ENCODE data around the gene RSPO4.

DNA sequence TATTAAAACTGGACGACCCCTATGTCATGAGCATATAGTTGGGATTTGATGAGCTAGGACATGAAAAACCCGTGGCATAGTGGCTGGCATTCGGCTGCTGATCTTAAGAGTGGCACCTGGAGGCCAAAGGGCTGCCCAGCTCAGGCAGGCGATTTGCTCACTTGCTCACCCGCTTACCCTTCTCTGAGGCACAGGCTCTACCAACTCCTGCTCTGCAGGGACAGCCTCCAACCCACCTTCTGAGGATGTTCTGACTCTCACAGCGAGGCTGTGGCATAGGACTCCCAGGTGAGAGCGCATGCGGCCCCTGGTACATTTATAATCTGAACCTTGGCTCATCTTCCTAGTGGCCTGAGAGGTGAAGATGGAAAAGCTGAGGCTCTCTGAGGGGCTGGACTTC lies 995 bp downstream of the RSPO4 start:
- TF ChIP-seq, protein P1, sequence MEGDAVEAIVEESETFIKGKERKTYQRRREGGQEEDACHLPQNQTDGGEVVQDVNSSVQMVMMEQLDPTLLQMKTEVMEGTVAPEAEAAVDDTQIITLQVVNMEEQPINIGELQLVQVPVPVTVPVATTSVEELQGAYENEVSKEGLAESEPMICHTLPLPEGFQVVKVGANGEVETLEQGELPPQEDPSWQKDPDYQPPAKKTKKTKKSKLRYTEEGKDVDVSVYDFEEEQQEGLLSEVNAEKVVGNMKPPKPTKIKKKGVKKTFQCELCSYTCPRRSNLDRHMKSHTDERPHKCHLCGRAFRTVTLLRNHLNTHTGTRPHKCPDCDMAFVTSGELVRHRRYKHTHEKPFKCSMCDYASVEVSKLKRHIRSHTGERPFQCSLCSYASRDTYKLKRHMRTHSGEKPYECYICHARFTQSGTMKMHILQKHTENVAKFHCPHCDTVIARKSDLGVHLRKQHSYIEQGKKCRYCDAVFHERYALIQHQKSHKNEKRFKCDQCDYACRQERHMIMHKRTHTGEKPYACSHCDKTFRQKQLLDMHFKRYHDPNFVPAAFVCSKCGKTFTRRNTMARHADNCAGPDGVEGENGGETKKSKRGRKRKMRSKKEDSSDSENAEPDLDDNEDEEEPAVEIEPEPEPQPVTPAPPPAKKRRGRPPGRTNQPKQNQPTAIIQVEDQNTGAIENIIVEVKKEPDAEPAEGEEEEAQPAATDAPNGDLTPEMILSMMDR (IDR thresholded peaks at IDR 0.05; ENCODE audit: insufficient read depth, low read depth, low read length): no peak
- TF ChIP-seq EZH2 (IDR thresholded peaks at IDR 0.05; ENCODE audit: insufficient read depth, low read length): no peak
